HG03039 (cell line): ENCODE measurements around the gene HS3ST2.
"Not testable (repeated sequence)": the region's sequence is repeated elsewhere in the genome, so short reads cannot be mapped to it uniquely, and the experiment has no call there.

Experiments
- ATAC-seq: cut with Tn5 transposase; IDR thresholded peaks from one replicate; pipeline ENCODE4 v1.9.1; 2021; ENCODE audit warnings: mild to moderate bottlenecking, moderate library complexity; ENCODE audit not compliant: unreplicated experiment

HS3ST2 gene

DNA sequence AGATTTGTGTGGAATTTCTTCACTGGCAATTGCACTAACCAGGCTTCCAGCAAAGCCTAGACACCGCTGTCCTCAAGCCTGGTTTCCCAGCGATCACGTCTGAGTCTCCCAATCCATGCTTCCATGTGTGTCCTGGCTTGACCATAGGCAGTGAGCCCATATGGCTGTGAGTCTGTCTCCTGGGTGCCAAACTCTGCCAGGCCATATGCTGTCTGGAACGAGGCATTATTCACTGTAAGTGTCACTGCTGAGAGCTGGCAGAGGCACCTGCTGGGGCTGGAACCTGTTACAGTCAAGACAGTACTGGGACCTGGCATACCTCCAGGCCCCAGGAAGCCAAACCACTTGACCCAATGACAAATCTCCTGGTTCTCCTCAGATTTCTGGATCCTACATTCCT, 60.4 kb downstream of the HS3ST2 start:
- no peak for ATAC-seq

- no peak for ATAC-seq
Measured at GRCh38 chr16:22878955-22879354, 65.0 kb downstream of the HS3ST2 start.

- ATAC-seq: no peak
Measured at GRCh38 chr16:22879466-22879865, 65.5 kb downstream of the HS3ST2 start.

- no peak for ATAC-seq
Measured at GRCh38 chr16:22882981-22883380, 69.0 kb downstream of the HS3ST2 start.

DNA sequence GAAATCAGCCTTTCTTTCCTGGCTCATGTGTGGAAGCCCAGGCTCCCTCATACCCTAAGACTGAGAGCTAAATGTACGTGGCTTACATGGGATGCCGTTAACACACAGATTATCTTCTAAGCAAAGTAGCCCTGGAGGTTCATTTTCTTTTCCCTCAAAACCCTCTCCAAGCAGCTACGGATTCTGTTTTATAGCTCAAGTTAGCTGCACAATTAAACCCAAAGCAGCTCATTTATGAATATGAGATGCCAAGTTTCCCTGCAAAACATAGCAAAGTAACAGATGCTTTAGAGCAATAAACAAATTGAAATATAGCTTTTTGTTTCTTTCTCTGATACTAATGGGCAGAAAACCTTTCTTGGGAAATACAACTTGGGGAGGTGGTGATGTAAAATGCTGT, 72.0 kb downstream of the HS3ST2 start:
- no peak for ATAC-seq

GRCh38 chr16:22886927-22887326, 73.0 kb downstream of the HS3ST2 start:
- ATAC-seq: no peak

DNA sequence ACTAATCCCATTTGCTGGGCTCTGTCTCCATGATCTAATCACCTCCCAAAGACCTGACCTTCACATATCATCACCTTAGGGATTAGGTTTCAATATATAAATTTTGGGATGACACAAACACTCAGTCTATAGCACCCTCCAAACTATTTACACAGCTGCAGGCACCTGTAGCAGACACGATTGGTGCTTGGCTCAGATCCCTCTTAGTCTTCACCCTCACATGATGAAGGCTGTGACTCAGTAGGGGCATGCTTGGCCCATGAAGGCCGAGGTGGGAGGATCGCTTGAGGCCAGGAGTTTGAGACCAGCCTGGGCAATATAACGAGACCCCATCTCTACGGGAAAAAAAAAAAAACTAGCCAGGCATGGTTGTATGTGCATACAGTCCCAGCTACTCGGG, 73.5 kb downstream of the HS3ST2 start:
- ATAC-seq: no peak

DNA sequence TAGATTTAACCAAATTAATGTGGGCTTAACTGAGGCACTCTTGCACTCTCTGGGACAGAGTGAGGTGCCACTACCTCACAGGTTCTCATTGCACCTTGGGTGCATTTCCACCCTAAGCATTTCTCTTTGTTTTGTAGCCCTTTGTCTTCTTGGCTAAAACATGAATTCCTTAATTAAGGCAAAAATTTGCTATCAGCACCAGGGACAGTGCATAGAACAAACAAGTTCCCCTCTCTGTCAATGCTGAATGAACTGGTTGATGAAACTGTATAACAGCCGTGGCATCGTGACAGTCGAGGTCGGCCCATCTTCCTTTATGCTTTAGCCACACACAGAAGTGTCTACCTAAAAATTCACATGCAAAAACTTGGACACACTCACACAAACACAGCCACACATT, 74.8 kb downstream of the HS3ST2 start:
- ATAC-seq: no peak

DNA sequence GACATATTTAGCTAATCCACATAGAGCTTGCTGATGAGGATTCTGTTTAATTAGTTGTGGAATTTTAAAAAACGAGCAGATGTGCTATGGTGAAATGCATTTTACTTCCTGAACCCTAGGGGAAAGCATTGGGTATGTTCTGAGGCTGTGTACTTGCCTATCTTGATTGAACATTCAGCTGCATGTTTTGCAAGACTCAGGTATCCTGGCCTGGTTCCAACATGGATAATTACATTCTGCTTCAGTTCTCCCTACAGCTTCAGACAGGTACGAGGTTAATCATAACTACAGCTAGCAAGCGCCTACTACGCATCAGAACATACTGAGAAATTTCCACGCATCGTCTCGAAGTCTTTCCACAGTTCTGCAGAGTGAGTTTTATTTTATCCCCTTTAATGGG, 77.0 kb downstream of the HS3ST2 start:
- no peak for ATAC-seq

DNA sequence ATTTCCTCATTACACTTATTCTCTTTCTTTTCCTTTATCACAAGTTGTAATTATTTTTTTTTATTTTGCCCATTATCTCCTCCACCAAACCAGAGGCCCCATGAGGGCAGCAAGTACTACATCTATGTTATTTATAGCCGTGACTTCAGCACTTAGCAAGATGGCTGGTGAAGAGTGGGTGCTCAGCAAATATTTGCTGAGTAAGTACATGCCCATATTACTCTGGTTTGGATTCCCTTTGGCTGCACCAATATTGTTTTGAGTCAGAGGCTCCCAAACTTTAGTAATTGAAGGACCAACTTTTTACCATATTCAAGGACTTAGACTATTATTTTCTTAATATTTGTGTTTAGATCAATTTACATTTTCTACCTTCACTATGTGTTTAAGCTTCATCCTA, 83.2 kb downstream of the HS3ST2 start:
- ATAC-seq: no peak

DNA sequence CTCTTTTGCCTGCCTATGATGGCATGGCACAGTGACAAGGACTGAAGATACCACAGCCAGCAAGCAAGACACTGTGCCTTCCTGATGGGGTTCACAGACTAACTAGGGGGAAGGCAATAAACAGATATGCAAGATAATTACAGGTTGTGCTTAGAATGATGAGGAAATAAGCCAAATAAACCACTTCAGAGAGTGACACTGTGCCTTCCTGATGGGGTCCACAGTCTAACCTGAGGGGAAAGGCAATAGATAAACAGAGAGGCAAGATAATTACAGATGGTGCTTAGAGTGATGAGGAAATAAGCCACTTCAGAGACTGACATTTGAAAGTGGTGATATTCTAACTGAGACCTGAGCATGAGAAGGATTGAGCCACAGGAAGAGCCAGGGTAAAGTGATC, 84.2 kb downstream of the HS3ST2 start:
- ATAC-seq: no peak

DNA sequence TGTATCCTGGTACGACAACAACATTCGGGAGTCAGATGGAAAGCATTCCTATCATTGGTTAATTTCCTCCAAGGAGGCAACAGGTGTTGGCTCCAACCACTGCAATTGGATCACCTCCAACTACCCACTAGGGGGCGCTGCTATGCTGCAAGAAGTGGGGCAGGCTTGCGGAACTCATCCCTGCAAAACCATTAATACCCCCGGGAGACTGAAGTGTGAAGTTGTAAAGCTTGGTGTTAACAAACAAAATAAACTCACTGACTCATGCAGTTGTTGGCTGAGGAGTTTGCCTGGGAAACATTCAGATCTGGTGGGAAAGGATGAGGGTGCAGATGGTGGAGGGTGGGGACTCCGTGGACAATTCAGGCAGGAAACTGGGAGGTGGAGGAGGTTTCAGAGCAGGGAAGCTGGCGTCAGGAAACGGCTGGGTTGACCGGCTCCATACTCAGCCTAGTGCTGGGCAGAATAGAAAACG, 84.9 kb downstream of the HS3ST2 start:
- ATAC-seq: no peak

GRCh38 chr16:22899567-22899966, 85.6 kb downstream of the HS3ST2 start:
- not testable (repeated sequence) for ATAC-seq

DNA sequence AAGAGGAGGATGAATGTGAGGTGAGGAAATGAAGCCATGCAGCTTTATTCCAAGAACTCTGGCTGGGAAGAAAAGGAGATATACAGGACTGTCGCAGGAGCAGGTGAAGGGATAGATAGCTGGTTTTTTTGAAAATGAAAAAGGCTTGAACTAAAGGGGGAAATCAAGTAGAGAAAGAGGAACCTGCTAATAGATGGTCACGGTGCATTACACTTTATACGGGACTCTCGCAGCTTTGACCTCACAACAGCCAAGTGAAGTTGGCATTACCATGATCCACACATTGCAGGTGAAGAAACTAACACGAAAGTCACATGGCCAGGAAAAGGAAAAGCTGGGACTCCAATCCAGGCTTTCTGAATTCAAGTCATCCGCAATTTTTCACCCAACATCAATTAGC, 86.9 kb downstream of the HS3ST2 start:
- no peak for ATAC-seq

GRCh38 chr16:22901563-22901962, 87.6 kb downstream of the HS3ST2 start:
- ATAC-seq: no peak

DNA sequence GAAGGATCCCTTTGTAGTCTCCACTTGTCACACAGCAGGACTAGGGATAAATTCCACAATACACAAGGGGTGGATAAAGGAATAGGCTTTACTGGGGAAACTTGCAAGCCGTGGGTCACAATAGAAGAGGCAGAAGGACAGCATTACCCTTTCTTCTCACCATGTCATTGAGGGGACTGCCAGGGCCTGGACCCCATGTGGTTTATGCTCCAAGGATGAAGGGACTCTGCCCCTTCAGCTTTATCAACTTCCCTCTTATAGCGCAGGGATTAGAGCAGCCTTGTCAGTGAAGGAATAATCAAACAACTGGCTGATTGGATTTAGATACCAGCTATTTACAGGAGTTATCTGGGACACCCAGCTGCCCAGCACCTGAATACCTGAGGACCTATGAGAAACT, 89.8 kb downstream of the HS3ST2 start:
- no peak for ATAC-seq

GRCh38 chr16:22912654-22913053, 98.7 kb downstream of the HS3ST2 start:
- ATAC-seq: no peak

- ATAC-seq: no peak
Measured at GRCh38 chr16:22915003-22915402, 101.0 kb downstream of the HS3ST2 start.

DNA sequence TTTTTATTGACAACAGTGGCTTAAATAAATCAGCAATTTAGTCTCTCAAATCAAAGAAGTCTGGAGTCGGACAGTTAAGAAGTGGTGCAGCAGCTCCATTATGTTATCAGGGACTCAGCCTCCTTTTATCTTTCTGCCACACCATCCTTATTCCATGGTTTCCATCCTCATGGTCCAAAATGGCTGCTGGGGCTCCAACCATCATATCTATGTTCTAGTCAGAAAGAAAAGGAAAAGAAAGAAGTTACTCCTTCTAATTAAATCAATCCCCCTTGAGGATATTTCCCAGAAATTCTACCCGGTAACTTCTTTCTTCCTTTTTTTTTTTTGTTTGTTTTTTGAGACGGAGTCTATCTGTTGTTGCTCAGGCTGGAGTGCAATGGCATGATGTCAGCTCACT, 109.5 kb downstream of the HS3ST2 start:
- no peak for ATAC-seq

- no peak for ATAC-seq
Measured at GRCh38 chr16:22924492-22924891, 110.5 kb downstream of the HS3ST2 start.

- no peak for ATAC-seq
Measured at GRCh38 chr16:22926105-22926751, 112.3 kb downstream of the HS3ST2 start.

DNA sequence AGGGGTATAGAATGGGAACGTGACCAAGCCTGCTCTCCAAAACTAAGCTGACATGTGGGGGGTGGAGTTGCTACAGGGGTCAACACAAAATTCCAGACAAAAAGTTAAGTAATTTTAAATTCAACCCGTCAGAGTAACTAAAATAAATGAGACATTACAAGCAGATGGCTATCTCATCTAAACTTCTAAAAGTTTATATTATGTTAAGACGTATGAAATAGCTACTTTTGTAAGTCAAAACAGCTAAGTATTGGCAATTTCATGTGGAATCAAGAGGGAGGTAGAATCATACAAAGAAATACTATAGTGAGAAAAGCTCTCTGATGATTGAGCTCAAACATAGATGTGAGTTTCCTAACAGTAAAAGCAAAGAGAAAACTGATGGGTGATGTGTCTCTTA, 113.3 kb downstream of the HS3ST2 start:
- no peak for ATAC-seq

- no peak for ATAC-seq
Measured at GRCh38 chr16:22928882-22929435, 115.0 kb downstream of the HS3ST2 start.
